Erythroblast (primary cell): ENCODE results near the gene MYL12B.

Experiments used
- DNase-seq, 2 experiments: peaks; one replicate each; lab custom pipeline; 2025; lab: John Stamatoyannopoulos, UW
- GATA1 ChIP-seq: IDR thresholded peaks from 2 replicates; pipeline ENCODE4 v1.6.1; 2011; ENCODE audit warnings: low read depth, mild to moderate bottlenecking, control low read depth, low read length, moderate library complexity
- POLR2A ChIP-seq: IDR thresholded peaks from 2 replicates; pipeline ENCODE4 v1.6.1; 2011; ENCODE audit warnings: mild to moderate bottlenecking, low read length

Gene MYL12B

GRCh38 chr18:3224223-3224622 lies 37.7 kb upstream of the MYL12B start:
- TF ChIP-seq POLR2A (no peak), GATA1 (no peak)
- no peak for DNase-seq

- TF ChIP-seq POLR2A (no peak), GATA1 (no peak)
- DNase-seq: no peak
Observed at GRCh38 chr18:3225588-3225987, 36.3 kb upstream of the MYL12B start.

- no peak for TF ChIP-seq GATA1
- no peak for DNase-seq
Observed at GRCh38 chr18:3226048-3226447, 35.9 kb upstream of the MYL12B start.

GRCh38 chr18:3230401-3231334 lies 31.3 kb upstream of the MYL12B start:
- TF ChIP-seq POLR2A: no peak
- TF ChIP-seq GATA1: no peak
- DNase-seq: peak; percentile 27 to 42

- DNase-seq: no peak
- TF ChIP-seq POLR2A (no peak), GATA1 (no peak)
Observed at GRCh38 chr18:3233004-3233403, 28.9 kb upstream of the MYL12B start.

GRCh38 chr18:3233433-3234168 lies 28.3 kb upstream of the MYL12B start:
- no peak for TF ChIP-seq GATA1
- TF ChIP-seq POLR2A: no peak
- no peak for DNase-seq

- TF ChIP-seq POLR2A (no peak), GATA1 (no peak)
- DNase-seq: no peak
Observed at GRCh38 chr18:3234457-3234856, 27.5 kb upstream of the MYL12B start.

GRCh38 chr18:3235846-3236245 lies 26.1 kb upstream of the MYL12B start:
- no peak for DNase-seq
- TF ChIP-seq POLR2A: no peak
- no peak for TF ChIP-seq GATA1

- no peak for DNase-seq
Observed at GRCh38 chr18:3236470-3236869, 25.5 kb upstream of the MYL12B start.

GRCh38 chr18:3238742-3239141 lies 23.2 kb upstream of the MYL12B start:
- TF ChIP-seq POLR2A (no peak), GATA1 (no peak)
- DNase-seq: no peak

More at GRCh38 chr18:3236470-3236869, 25.5 kb upstream of the MYL12B start:
- TF ChIP-seq GATA1 (no peak), POLR2A (no peak)

GRCh38 chr18:3245185-3245564 lies 16.8 kb upstream of the MYL12B start:
- DNase-seq: no peak
- TF ChIP-seq GATA1: no peak
- TF ChIP-seq POLR2A: no peak

- TF ChIP-seq POLR2A (no peak), GATA1 (no peak)
- DNase-seq: peak; percentile 96
Observed at GRCh38 chr18:3245853-3246634, 15.9 kb upstream of the MYL12B start.

- peak; percentile 94 to 95 for DNase-seq
- TF ChIP-seq GATA1 (no peak), POLR2A (peak; percentile 62)
Observed at GRCh38 chr18:3246635-3247239, 15.2 kb upstream of the MYL12B start.
